NCI-H2196 (cell line): Measurements from ENCODE around the gene CERS5.
"Not testable (repeated sequence)": the region's sequence is repeated elsewhere in the genome, so short reads cannot be mapped to it uniquely, and the experiment has no call there.

Experiments used
- DNase-seq: peaks from one replicate; lab custom pipeline; 2025; ENCODE audit not compliant: unreplicated experiment; lab: John Stamatoyannopoulos, UW

The CERS5 gene

GRCh38 chr12:50187084-50187900, 20.1 kb upstream of the CERS5 start:
- DNase-seq, result no peak

- DNase-seq, result no peak
Observed at GRCh38 chr12:50186681-50187080, 19.5 kb upstream of the CERS5 start.

GRCh38 chr12:50185970-50186663, 18.9 kb upstream of the CERS5 start:
- no peak for DNase-seq

GRCh38 chr12:50185301-50185895, 18.2 kb upstream of the CERS5 start:
- no peak for DNase-seq

GRCh38 chr12:50184261-50184660, 17.1 kb upstream of the CERS5 start:
- no peak for DNase-seq

- DNase-seq, result no peak
Observed at GRCh38 chr12:50182461-50182860, 15.3 kb upstream of the CERS5 start.

- no peak for DNase-seq
Observed at GRCh38 chr12:50181691-50182090, 14.5 kb upstream of the CERS5 start.

- DNase-seq, result no peak
Observed at GRCh38 chr12:50175716-50176026, 8.5 kb upstream of the CERS5 start.

- DNase-seq, result peak; percentile 78
Observed at GRCh38 chr12:50174971-50175715, 8.0 kb upstream of the CERS5 start.

GRCh38 chr12:50166799-50167048, 445 bp downstream of the CERS5 start:
- DNase-seq, result no peak

GRCh38 chr12:50164963-50165362, 2.2 kb downstream of the CERS5 start:
- DNase-seq, result no peak

GRCh38 chr12:50162230-50162629, 4.9 kb downstream of the CERS5 start:
- DNase-seq, result no peak

- DNase-seq, result no peak
Observed at GRCh38 chr12:50160643-50161042, 6.5 kb downstream of the CERS5 start.

GRCh38 chr12:50157259-50157658, 9.9 kb downstream of the CERS5 start:
- no peak for DNase-seq

GRCh38 chr12:50156641-50157040, 10.5 kb downstream of the CERS5 start:
- DNase-seq, result no peak

GRCh38 chr12:50154947-50155346, 12.2 kb downstream of the CERS5 start:
- not testable (repeated sequence) for DNase-seq

GRCh38 chr12:50151047-50151687, 16.0 kb downstream of the CERS5 start:
- DNase-seq, result no peak

- no peak for DNase-seq
Observed at GRCh38 chr12:50149311-50149710, 17.9 kb downstream of the CERS5 start.

- DNase-seq, result not testable (repeated sequence)
Observed at GRCh38 chr12:50148011-50148410, 19.2 kb downstream of the CERS5 start.

- DNase-seq, result no peak
Observed at GRCh38 chr12:50147281-50147680, 19.9 kb downstream of the CERS5 start.

GRCh38 chr12:50145439-50145838, 21.7 kb downstream of the CERS5 start:
- no peak for DNase-seq
